IPS-15b (cell line): ENCODE measurements around the gene DENND2D.
A peak's percentile ranks its signal among the peaks of the same experiment; 100 is the strongest.

Source experiments
- H3K27me3 ChIP-seq: one replicate; pipeline ENCODE4 v1.6.1; 2013; ENCODE audit warnings: low read length; ENCODE audit not compliant: control insufficient read depth, insufficient read depth
- H3K36me3 ChIP-seq: one replicate; pipeline ENCODE4 v1.6.1; 2013; ENCODE audit warnings: low read length; ENCODE audit not compliant: control insufficient read depth, insufficient read depth
- H3K4me1 ChIP-seq: one replicate; pipeline ENCODE4 v1.6.1; 2013; ENCODE audit warnings: mild to moderate bottlenecking, low read length; ENCODE audit not compliant: control insufficient read depth, insufficient read depth
- H3K4me3 ChIP-seq: one replicate; pipeline ENCODE4 v1.5.1; 2013; ENCODE audit warnings: low read depth, low read length
- H3K9ac ChIP-seq: one replicate; pipeline ENCODE4 v1.6.1; 2013; ENCODE audit warnings: low read depth, mild to moderate bottlenecking, low read length
- H3K9me3 ChIP-seq: one replicate; pipeline ENCODE4 v1.6.1; 2013; ENCODE audit warnings: mild to moderate bottlenecking, low read length; ENCODE audit not compliant: control insufficient read depth, insufficient read depth

The DENND2D gene

DNA sequence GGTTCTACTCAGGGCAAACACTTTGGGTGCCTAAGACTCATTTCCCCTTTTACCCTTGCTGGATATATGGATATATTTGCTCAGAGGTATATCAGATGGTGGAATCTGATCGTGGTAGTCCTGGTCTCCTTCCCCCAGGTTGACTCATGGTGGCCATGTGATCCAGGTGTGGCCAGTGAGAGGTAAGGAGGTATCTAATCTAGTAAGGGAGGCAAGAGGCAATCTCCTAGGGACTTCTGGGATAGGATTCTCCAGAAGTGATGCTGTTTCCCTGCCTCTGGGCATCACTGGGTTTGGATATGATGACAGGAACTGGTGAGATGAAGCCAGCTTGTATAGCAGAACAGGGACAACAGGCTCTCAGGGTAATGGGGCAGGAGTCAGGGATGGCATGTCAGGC lies 8.5 kb upstream of the DENND2D start:
- Histone ChIP-seq H3K9ac (no peak overlapping the region), H3K4me3 (no peak overlapping the region), H3K36me3 (no peaks in the 10 kb centered on the region), H3K4me1 (no peaks in the 10 kb centered on the region), H3K27me3 (peaks cover 30% of the 10 kb centered on the region), H3K9me3 (no peaks in the 10 kb centered on the region)

DNA sequence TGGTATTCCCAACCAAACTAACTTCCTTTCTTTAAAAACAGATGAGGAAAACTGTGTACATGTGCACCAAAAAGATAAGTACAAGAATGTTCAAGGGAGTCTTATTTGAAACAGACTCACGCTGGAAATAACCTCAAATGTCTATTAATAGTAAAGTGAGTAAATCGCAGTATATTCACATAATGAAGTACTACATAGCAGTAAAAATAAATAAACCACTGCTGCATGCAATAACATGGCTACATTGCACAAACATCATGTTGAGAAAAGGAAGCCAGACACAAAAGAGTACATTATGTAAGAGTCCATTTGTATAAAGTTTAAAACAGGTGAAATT lies 5.2 kb upstream of the DENND2D start:
- H3K9me3 ChIP-seq = no peaks in the 10 kb centered on the region
- peaks cover 49% of the 10 kb centered on the region for H3K27me3 ChIP-seq
- H3K4me3 ChIP-seq = no peak overlapping the region
- H3K36me3 ChIP-seq = no peaks in the 10 kb centered on the region
- peaks cover 4% of the 10 kb centered on the region for H3K4me1 ChIP-seq
- no peak overlapping the region for H3K9ac ChIP-seq

GRCh38 chr1:111204983-111205713 lies 4.7 kb upstream of the DENND2D start:
- Histone ChIP-seq H3K4me1 (peaks cover 4% of the 10 kb centered on the region), H3K9me3 (no peaks in the 10 kb centered on the region), H3K36me3 (no peaks in the 10 kb centered on the region), H3K9ac (no peak overlapping the region), H3K27me3 (peaks cover 49% of the 10 kb centered on the region), H3K4me3 (no peak overlapping the region)

- Histone ChIP-seq H3K36me3 (no peaks in the 10 kb centered on the region), H3K27me3 (peaks cover 49% of the 10 kb centered on the region), H3K9me3 (no peaks in the 10 kb centered on the region), H3K9ac (no peak overlapping the region), H3K4me3 (peak overlapping the region; percentile 35), H3K4me1 (peaks cover 4% of the 10 kb centered on the region)
These were observed 3.9 kb upstream of the DENND2D start for GRCh38 chr1:111204201-111204982.

DNA sequence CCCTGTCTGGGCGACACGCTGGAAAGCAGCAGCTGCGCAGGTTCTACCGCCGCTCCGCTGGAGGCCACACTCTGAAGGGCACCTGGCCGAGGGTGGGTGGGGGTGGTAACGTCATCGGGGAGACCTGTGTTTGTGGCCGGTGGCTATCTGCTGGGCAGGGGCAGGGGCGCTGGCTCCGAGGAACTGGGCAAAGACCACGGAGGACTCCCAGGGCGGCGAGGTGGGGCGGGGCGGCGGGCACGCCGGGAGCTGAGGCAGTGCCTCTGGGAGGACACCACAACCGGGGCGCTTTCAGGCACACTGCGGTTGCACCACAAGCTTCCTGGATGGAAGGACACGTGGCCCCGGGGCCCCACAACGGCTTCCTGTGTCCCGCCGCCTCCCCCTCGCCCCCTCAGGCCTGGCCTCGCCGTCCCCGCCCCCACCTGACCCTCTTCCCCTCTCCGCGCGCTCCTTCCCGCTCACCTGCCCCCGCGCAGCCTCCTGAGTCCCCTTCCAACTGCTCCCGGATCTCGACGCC lies 3.3 kb upstream of the DENND2D start:
- Histone ChIP-seq H3K36me3 (no peaks in the 10 kb centered on the region), H3K4me1 (peaks cover 4% of the 10 kb centered on the region), H3K9ac (no peak overlapping the region), H3K4me3 (peak overlapping the region; percentile 35), H3K9me3 (no peaks in the 10 kb centered on the region), H3K27me3 (peaks cover 49% of the 10 kb centered on the region)

- peaks cover 45% of the 10 kb centered on the region for H3K27me3 ChIP-seq
- H3K36me3 ChIP-seq = no peaks in the 10 kb centered on the region
- no peaks in the 10 kb centered on the region for H3K9me3 ChIP-seq
- peak overlapping the region; percentile 35 for H3K4me3 ChIP-seq
- peaks cover 4% of the 10 kb centered on the region for H3K4me1 ChIP-seq
- H3K9ac ChIP-seq = no peak overlapping the region
These were observed 2.5 kb upstream of the DENND2D start for GRCh38 chr1:111202707-111203623.

GRCh38 chr1:111202366-111202706 lies 1.9 kb upstream of the DENND2D start:
- peaks cover 41% of the 10 kb centered on the region for H3K27me3 ChIP-seq
- no peaks in the 10 kb centered on the region for H3K36me3 ChIP-seq
- H3K4me3 ChIP-seq = no peak overlapping the region
- peaks cover 4% of the 10 kb centered on the region for H3K4me1 ChIP-seq
- H3K9ac ChIP-seq = no peak overlapping the region
- no peaks in the 10 kb centered on the region for H3K9me3 ChIP-seq

DNA sequence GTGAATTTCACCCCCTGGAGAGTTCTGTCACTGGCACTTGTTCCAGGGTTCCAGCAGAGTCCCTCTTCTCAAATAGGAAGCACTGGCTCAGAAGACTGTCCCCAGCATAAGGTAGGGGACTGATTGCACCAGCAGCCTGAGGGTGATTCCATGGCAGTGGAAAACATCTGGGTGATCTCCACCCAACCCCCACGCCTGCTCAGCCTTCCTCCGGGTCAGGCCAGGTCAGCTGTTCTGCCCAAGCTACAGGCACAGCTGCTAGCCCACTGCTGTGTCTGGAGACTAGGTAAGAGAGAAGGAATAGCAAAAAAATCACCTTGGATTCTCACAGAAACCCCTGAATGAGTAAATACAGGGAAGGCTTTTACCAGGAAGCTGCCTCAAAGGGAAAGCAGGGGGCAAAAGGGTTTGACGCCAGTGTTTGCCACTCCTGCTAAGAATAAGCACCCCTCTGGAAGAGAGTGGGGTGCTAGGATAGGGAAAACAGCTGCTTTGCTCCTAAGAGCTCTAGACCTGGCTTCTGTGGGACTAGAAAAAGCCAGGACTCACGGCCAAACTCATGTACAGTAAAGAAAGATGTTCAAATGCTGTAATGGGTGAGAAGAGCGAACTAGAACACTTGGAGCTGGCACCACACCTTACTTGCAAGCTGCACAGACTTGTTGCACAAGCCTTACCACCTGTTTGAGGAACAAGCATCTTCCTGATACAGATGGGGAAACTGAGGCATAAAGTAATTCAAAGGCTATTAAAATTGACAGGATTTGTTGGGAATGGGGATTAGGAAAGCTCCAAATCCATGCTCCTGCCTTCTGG lies 1.0 kb upstream of the DENND2D start:
- Histone ChIP-seq H3K27me3 (peaks cover 40% of the 10 kb centered on the region), H3K9me3 (no peaks in the 10 kb centered on the region), H3K9ac (no peak overlapping the region), H3K4me3 (no peak overlapping the region), H3K4me1 (peaks cover 4% of the 10 kb centered on the region), H3K36me3 (no peaks in the 10 kb centered on the region)

- peaks cover 4% of the 10 kb centered on the region for H3K4me1 ChIP-seq
These were observed 336 bp upstream of the DENND2D start for GRCh38 chr1:111200802-111201161.

GRCh38 chr1:111199329-111199728 lies 1.1 kb downstream of the DENND2D start:
- H3K36me3 ChIP-seq = no peaks in the 10 kb centered on the region
- H3K4me3 ChIP-seq = no peak overlapping the region
- no peak overlapping the region for H3K9ac ChIP-seq
- no peaks in the 10 kb centered on the region for H3K9me3 ChIP-seq
- peaks cover 20% of the 10 kb centered on the region for H3K27me3 ChIP-seq
- H3K4me1 ChIP-seq = peaks cover 4% of the 10 kb centered on the region

More at GRCh38 chr1:111200802-111201161, 336 bp upstream of the DENND2D start:
- Histone ChIP-seq H3K4me3 (no peak overlapping the region), H3K27me3 (peaks cover 34% of the 10 kb centered on the region), H3K36me3 (no peaks in the 10 kb centered on the region), H3K9ac (no peak overlapping the region), H3K9me3 (no peaks in the 10 kb centered on the region)

DNA sequence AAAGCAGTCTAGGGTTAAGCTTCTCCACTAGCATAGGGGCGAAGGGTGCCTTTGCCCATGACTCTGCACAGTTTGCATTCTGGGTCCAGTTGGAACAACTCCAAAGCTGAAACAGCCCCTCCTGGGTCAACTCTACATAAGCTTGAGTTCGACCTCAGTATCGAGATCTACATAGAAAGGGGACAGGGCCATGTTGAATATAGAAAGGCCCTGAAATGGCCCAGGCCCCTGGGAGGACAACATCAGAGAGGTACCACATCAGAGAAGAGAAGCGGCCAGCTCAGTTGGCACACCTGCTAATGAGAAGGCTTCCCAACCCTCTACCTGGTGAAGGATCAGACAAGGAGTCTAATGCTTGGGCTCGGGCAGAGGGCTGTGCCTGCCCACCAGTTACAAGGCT lies 1.6 kb downstream of the DENND2D start:
- H3K4me3 ChIP-seq = no peak overlapping the region
- H3K9ac ChIP-seq = no peak overlapping the region
- H3K36me3 ChIP-seq = no peaks in the 10 kb centered on the region
- H3K9me3 ChIP-seq = no peaks in the 10 kb centered on the region
- peaks cover 19% of the 10 kb centered on the region for H3K27me3 ChIP-seq
- H3K4me1 ChIP-seq = peaks cover 4% of the 10 kb centered on the region
